Ishikawa (cell line): ENCODE results near the gene PATJ.

Source experiments
- CEBPB ChIP-seq: IDR thresholded peaks from 2 replicates; pipeline ENCODE4 v1.6.1; 2012
- CREB1 ChIP-seq: IDR thresholded peaks from 2 replicates; pipeline ENCODE4 v1.6.1; 2012; ENCODE audit warnings: low read depth
- EGR1 ChIP-seq: IDR thresholded peaks from 2 replicates; pipeline ENCODE4 v1.6.1; 2012
- EP300 ChIP-seq: IDR thresholded peaks from 2 replicates; pipeline ENCODE4 v1.6.1; 2012; ENCODE audit warnings: borderline replicate concordance
- MAX ChIP-seq: IDR thresholded peaks from 2 replicates; pipeline ENCODE4 v1.6.1; 2012
- NFIC ChIP-seq: IDR thresholded peaks from 2 replicates; pipeline ENCODE4 v1.6.1; 2012
- RAD21 ChIP-seq: IDR thresholded peaks from 2 replicates; pipeline ENCODE4 v1.6.1; 2012; ENCODE audit warnings: low read depth
- YY1 ChIP-seq: IDR thresholded peaks from 2 replicates; pipeline ENCODE4 v1.6.1; 2012; ENCODE audit warnings: low read depth
- ZBTB7A ChIP-seq: IDR thresholded peaks from 2 replicates; pipeline ENCODE4 v1.6.1; 2012; ENCODE audit warnings: low read depth
- TF ChIP-seq, protein P1 (sequence below): IDR thresholded peaks from 2 replicates; pipeline ENCODE4 v1.6.1; 2012; ENCODE audit warnings: low read depth, mild to moderate bottlenecking

DNA sequence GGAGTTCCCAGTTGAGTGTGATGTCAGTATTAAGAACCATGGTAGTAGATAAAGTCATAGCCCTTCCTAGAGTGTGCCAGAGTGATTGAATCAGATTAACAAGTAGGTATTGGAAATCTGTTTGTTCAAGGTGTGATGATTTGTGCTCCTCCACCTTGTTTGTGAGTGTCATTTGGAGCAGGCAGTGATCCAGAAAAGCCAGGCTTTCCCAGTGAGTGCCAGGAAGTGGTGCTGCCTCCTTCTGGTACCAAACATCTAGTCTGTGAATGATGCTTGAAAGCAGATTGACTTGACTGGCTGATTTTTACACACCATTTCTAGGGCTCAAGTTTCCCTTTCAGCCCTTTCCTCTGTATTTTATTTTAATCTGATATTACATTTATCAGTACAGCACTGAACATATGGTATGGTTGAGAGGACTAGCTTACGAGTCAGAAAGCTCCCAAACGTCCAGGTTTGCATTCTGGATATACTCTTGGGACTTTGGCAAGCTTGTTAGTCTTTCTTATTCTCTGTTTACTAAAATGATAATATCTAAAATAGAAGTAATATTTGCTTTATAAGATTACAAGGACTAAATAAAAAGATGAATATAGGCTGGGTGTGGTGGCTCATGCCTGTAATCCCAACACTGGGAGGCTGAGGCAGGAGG is 100.7 kb downstream of the PATJ start:
- TF ChIP-seq YY1 (no peak), EP300 (no peak), RAD21 (no peak), CREB1 (no peak), MAX (no peak), EGR1 (no peak), NFIC (no peak), ZBTB7A (no peak), CEBPB (no peak)
- TF ChIP-seq, protein P1, sequence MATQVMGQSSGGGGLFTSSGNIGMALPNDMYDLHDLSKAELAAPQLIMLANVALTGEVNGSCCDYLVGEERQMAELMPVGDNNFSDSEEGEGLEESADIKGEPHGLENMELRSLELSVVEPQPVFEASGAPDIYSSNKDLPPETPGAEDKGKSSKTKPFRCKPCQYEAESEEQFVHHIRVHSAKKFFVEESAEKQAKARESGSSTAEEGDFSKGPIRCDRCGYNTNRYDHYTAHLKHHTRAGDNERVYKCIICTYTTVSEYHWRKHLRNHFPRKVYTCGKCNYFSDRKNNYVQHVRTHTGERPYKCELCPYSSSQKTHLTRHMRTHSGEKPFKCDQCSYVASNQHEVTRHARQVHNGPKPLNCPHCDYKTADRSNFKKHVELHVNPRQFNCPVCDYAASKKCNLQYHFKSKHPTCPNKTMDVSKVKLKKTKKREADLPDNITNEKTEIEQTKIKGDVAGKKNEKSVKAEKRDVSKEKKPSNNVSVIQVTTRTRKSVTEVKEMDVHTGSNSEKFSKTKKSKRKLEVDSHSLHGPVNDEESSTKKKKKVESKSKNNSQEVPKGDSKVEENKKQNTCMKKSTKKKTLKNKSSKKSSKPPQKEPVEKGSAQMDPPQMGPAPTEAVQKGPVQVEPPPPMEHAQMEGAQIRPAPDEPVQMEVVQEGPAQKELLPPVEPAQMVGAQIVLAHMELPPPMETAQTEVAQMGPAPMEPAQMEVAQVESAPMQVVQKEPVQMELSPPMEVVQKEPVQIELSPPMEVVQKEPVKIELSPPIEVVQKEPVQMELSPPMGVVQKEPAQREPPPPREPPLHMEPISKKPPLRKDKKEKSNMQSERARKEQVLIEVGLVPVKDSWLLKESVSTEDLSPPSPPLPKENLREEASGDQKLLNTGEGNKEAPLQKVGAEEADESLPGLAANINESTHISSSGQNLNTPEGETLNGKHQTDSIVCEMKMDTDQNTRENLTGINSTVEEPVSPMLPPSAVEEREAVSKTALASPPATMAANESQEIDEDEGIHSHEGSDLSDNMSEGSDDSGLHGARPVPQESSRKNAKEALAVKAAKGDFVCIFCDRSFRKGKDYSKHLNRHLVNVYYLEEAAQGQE: no peak
